Measurements from ENCODE around the gene ARMH3. TPM values are rescaled to one million over a fixed set of nuclear protein-coding genes. Genes with fewer than 3 reads are reported as not detected.

ARMH3 gene
- total RNA-seq: 10 to 100 TPM; 36.5 to 39.3 TPM

- peak within 1 kb of the TSS; percentile 91 to 96 for H3K27ac Mint-ChIP-seq
Measured at GRCh38 chr10:102055647-102056419, at the start of gene ARMH3. Gene ARMH3, minus strand, starts transcription at chr10:102056173. Its CDS starts 16,059 bp downstream, at chr10:102040114.

GRCh38 chr10:102102421-102102820 lies 46.4 kb upstream of the ARMH3 start:
- no peak overlapping the region for H3K27ac Mint-ChIP-seq
- H3K4me1 Mint-ChIP-seq (ENCODE audit: low read depth in 2 of 2): peaks cover 9 to 12% of the 10 kb centered on the region in 2 donors
- H3K4me3 Mint-ChIP-seq: no peak overlapping the region
- DNase-seq (ENCODE audit: low spot score): no peak
- H3K9me3 Mint-ChIP-seq: no peaks in the 10 kb centered on the region
- no peaks in the 10 kb centered on the region for H3K36me3 Mint-ChIP-seq
- no peak for ATAC-seq
- no peaks in the 10 kb centered on the region for H3K27me3 Mint-ChIP-seq

More at GRCh38 chr10:102055647-102056419, at the start of gene ARMH3:
- no peaks in the 10 kb centered on the region for H3K36me3 Mint-ChIP-seq
- peak within 1 kb of the TSS; percentile 97 for H3K4me3 Mint-ChIP-seq
- H3K4me1 Mint-ChIP-seq (ENCODE audit: low read depth in 2 of 2): peaks cover 33 to 37% of the 10 kb centered on the region in 2 donors
- no peaks in the 10 kb centered on the region for H3K27me3 Mint-ChIP-seq
- DNase-seq (ENCODE audit: low spot score) (peak; percentile 93), ATAC-seq (peak; percentile 98 to 99)
- H3K9me3 Mint-ChIP-seq: no peaks in the 10 kb centered on the region

GRCh38 chr10:102101152-102101551 lies 45.2 kb upstream of the ARMH3 start:
- Mint-ChIP-seq H3K4me1 (ENCODE audit: low read depth in 2 of 2) (peaks cover 9 to 10% of the 10 kb centered on the region in 2 donors), H3K27me3 (no peaks in the 10 kb centered on the region), H3K4me3 (no peak overlapping the region), H3K27ac (no peak overlapping the region), H3K9me3 (no peaks in the 10 kb centered on the region), H3K36me3 (no peaks in the 10 kb centered on the region)
- no peak for DNase-seq (ENCODE audit: low spot score)
- no peak for ATAC-seq

- Mint-ChIP-seq H3K36me3 (no peaks in the 10 kb centered on the region), H3K27me3 (no peaks in the 10 kb centered on the region), H3K27ac (no peak overlapping the region), H3K4me3 (no peak overlapping the region), H3K4me1 (ENCODE audit: low read depth in 2 of 2) (no peaks in the 10 kb centered on the region), H3K9me3 (no peaks in the 10 kb centered on the region)
- ATAC-seq (no peak), DNase-seq (ENCODE audit: low spot score) (no peak)
Measured at GRCh38 chr10:102096449-102096848, 40.5 kb upstream of the ARMH3 start.

- H3K36me3 Mint-ChIP-seq: no peaks in the 10 kb centered on the region
- no peaks in the 10 kb centered on the region for H3K4me1 Mint-ChIP-seq (ENCODE audit: low read depth in 2 of 2)
- ATAC-seq (no peak), DNase-seq (ENCODE audit: low spot score) (no peak)
- H3K27ac Mint-ChIP-seq: no peak overlapping the region
- no peak overlapping the region for H3K4me3 Mint-ChIP-seq
- H3K27me3 Mint-ChIP-seq: no peaks in the 10 kb centered on the region
- H3K9me3 Mint-ChIP-seq: no peaks in the 10 kb centered on the region
Measured at GRCh38 chr10:102090772-102091171, 34.8 kb upstream of the ARMH3 start.

GRCh38 chr10:102086196-102086595 lies 30.2 kb upstream of the ARMH3 start:
- ATAC-seq (no peak), DNase-seq (ENCODE audit: low spot score) (no peak)
- H3K36me3 Mint-ChIP-seq: no peaks in the 10 kb centered on the region
- H3K27ac Mint-ChIP-seq: no peak overlapping the region
- no peaks in the 10 kb centered on the region for H3K4me1 Mint-ChIP-seq (ENCODE audit: low read depth in 2 of 2)
- H3K27me3 Mint-ChIP-seq: no peaks in the 10 kb centered on the region
- no peak overlapping the region for H3K4me3 Mint-ChIP-seq
- no peaks in the 10 kb centered on the region for H3K9me3 Mint-ChIP-seq

GRCh38 chr10:102085336-102085735 lies 29.4 kb upstream of the ARMH3 start:
- H3K4me1 Mint-ChIP-seq (ENCODE audit: low read depth in 2 of 2): no peaks in the 10 kb centered on the region
- DNase-seq (ENCODE audit: low spot score) (no peak), ATAC-seq (no peak)
- no peaks in the 10 kb centered on the region for H3K9me3 Mint-ChIP-seq
- H3K4me3 Mint-ChIP-seq: no peak overlapping the region
- no peak overlapping the region for H3K27ac Mint-ChIP-seq
- H3K27me3 Mint-ChIP-seq: no peaks in the 10 kb centered on the region
- H3K36me3 Mint-ChIP-seq: no peaks in the 10 kb centered on the region

GRCh38 chr10:102083541-102083940 lies 27.6 kb upstream of the ARMH3 start:
- H3K36me3 Mint-ChIP-seq: no peaks in the 10 kb centered on the region
- no peak overlapping the region for H3K4me3 Mint-ChIP-seq
- H3K27me3 Mint-ChIP-seq: no peaks in the 10 kb centered on the region
- H3K4me1 Mint-ChIP-seq (ENCODE audit: low read depth in 2 of 2): no peaks in the 10 kb centered on the region
- H3K27ac Mint-ChIP-seq: no peak overlapping the region
- no peaks in the 10 kb centered on the region for H3K9me3 Mint-ChIP-seq
- DNase-seq (ENCODE audit: low spot score): no peak
- no peak for ATAC-seq

- Mint-ChIP-seq H3K27me3 (no peaks in the 10 kb centered on the region), H3K9me3 (no peaks in the 10 kb centered on the region), H3K4me1 (ENCODE audit: low read depth in 2 of 2) (peaks cover 0 to 9% of the 10 kb centered on the region in 2 donors), H3K27ac (no peak overlapping the region), H3K4me3 (no peak overlapping the region), H3K36me3 (no peaks in the 10 kb centered on the region)
- ATAC-seq: peak; percentile 78 to 83
- DNase-seq (ENCODE audit: low spot score): peak; percentile 77
Measured at GRCh38 chr10:102072673-102073527, 16.9 kb upstream of the ARMH3 start.

GRCh38 chr10:102069071-102069470 lies 13.1 kb upstream of the ARMH3 start:
- Mint-ChIP-seq H3K9me3 (no peaks in the 10 kb centered on the region), H3K27me3 (no peaks in the 10 kb centered on the region), H3K36me3 (no peaks in the 10 kb centered on the region), H3K27ac (no peak overlapping the region), H3K4me3 (no peak overlapping the region), H3K4me1 (ENCODE audit: low read depth in 2 of 2) (peaks cover 12 to 28% of the 10 kb centered on the region in 2 donors)
- DNase-seq (ENCODE audit: low spot score): no peak
- ATAC-seq: no peak

- Mint-ChIP-seq H3K36me3 (no peaks in the 10 kb centered on the region), H3K27ac (no peak overlapping the region), H3K27me3 (no peaks in the 10 kb centered on the region), H3K4me3 (no peak overlapping the region), H3K4me1 (ENCODE audit: low read depth in 2 of 2) (peaks cover 16 to 30% of the 10 kb centered on the region in 2 donors), H3K9me3 (no peaks in the 10 kb centered on the region)
- DNase-seq (ENCODE audit: low spot score) (no peak), ATAC-seq (no peak)
Measured at GRCh38 chr10:102068216-102068615, 12.2 kb upstream of the ARMH3 start.

- H3K4me3 Mint-ChIP-seq: no peak overlapping the region
- no peak for ATAC-seq
- DNase-seq (ENCODE audit: low spot score): no peak
- H3K27me3 Mint-ChIP-seq: no peaks in the 10 kb centered on the region
- H3K4me1 Mint-ChIP-seq (ENCODE audit: low read depth in 2 of 2): peaks cover 16 to 28% of the 10 kb centered on the region in 2 donors
- H3K36me3 Mint-ChIP-seq: no peaks in the 10 kb centered on the region
- peak overlapping the region in 1 of 2 donors; percentile 67 for H3K27ac Mint-ChIP-seq
- no peaks in the 10 kb centered on the region for H3K9me3 Mint-ChIP-seq
Measured at GRCh38 chr10:102067091-102067916, 11.3 kb upstream of the ARMH3 start.

- peaks cover 16 to 28% of the 10 kb centered on the region in 2 donors for H3K4me1 Mint-ChIP-seq (ENCODE audit: low read depth in 2 of 2)
- ATAC-seq: no peak
- H3K4me3 Mint-ChIP-seq: peak overlapping the region; percentile 91
- H3K27ac Mint-ChIP-seq: peak overlapping the region; percentile 82 to 86
- H3K27me3 Mint-ChIP-seq: no peaks in the 10 kb centered on the region
- H3K36me3 Mint-ChIP-seq: no peaks in the 10 kb centered on the region
- no peak for DNase-seq (ENCODE audit: low spot score)
- no peaks in the 10 kb centered on the region for H3K9me3 Mint-ChIP-seq
Measured at GRCh38 chr10:102066399-102067088, 10.6 kb upstream of the ARMH3 start.
